ENCODE results near the gene LGALS9C.
A peak's percentile ranks its signal among the peaks of the same experiment; 100 is the strongest.
"Not testable (repeated sequence)": the region's sequence is repeated elsewhere in the genome, so short reads cannot be mapped to it uniquely, and the experiment has no call there.

LGALS9C gene

DNA sequence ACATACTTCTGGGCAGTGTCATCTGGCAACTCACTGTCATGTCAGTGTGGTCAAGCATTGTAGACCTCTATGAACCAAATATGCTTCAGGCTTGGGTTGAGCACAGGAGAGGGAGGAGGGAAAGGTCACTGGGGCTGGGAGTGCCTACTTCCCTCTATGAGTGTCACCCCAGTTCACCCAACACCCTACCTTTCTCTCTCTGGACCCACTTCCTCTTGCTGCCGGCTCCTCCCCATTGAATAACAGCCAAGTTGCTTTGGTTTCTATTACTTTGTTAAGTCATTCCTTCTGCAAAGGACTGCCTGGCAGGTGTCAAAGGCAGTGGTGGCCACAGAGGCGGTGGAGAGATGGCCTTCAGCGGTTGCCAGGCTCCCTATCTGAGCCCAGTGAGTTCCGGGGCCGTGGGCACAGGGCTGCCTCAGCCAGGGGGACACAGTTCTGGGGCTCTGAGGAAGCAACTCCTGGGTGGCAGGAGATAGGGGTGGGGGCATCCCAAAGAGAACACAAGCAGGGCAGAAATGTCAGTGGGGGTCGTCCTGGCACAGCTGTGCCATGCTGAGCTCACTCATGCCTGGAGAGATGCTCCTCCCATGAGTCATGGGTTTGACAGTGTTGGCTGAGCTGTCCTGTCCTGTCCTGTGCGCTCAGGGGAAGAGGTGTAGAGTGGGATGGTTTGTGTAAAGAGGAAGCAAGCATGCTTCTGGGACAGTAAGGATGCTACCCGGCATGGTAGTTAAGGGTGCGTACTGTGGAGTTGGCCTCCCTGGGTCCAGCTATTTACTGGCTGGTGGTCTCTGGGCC, at the start of gene LGALS9C:
Gene LGALS9C, plus strand, starts transcription at position 282 of the 801 bp plus-strand sequence. Its CDS starts 66 bp downstream, at position 348.
- DNase-seq (ENCODE audit: low read depth) = peak; percentile 31

DNA sequence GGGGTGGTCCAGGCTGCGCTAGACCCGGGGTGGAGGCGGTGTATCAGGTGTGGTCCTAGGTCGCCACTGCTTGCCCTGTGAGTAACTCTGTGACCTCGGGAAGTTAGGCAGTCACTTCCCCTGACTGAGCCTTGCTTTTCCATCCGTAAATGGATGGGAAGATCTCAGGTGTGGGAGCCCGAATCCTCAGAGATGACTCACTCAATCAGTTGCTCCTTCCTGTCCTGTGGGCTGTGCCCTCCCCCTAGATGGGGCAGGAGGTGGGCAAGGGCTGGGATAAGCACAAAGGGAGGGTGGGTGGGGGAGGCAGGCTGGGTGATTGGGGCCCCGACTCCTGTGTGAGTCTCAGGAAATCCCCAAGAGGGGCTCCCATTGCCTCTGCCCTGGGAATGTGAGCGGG, 44.4 kb upstream of the LGALS9C start:
- not testable (repeated sequence) for DNase-seq (ENCODE audit: low read depth)

DNA sequence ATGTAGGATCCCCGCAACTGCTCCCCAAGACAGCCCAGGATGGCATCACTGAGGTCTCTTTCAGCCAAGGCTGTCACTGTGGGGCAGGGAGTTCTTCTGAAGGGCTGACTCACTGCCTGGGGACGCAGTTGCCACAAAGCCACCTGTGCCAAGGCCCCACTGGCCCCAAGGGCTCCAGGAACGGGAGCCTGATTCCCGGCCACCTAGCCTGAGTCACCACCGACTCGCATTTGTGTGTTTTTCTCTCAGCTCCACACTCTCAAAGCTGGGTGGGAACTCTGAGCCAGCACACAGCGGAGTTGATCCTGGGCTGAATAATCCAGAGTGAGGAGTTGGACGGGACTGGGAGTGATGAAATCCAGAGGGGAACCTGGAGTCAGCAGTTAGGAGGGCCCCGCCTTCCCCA, 37.1 kb upstream of the LGALS9C start:
- DNase-seq (ENCODE audit: low read depth) = not testable (repeated sequence)

DNA sequence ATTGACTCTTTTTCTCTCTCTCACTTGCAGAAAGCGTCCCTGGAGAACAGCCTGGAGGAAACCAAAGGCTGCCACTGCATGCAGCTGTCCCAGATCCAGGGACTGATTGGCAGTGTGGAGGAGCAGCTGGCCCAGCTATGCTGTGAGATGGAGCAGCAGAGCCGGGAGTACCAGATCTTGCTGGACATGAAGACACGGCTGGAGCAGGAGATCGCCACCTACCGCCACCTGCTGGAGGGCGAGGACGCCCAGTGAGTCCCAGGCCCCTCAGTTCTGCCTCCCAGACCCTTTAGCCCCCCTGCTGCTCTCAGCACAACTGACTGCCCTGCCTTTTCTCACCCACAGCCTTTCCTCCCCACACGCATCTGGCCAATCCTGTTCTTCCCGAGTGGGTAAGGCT, 34.5 kb upstream of the LGALS9C start:
- not testable (repeated sequence) for DNase-seq (ENCODE audit: low read depth)

DNA sequence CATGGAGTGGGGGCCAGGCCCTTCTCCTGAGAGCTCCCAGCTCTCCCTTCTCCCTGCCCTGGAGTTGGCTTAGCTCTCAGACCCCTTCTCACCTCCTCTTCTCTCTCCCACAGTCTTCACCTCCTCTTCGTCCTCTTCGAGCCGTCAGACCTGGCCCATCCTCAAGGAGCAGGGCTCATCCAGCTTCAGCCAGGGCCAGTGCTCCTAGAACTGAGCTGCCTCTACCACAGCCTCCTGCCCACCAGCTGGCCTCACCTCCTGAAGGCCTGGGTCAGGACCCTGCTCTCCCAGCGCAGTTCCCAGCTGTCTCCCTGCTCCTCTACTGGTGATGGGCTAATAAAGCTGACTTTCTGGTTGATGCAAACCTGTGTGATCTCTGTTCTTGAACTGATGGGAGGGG, 34.1 kb upstream of the LGALS9C start:
- DNase-seq (ENCODE audit: low read depth) = not testable (repeated sequence)

DNA sequence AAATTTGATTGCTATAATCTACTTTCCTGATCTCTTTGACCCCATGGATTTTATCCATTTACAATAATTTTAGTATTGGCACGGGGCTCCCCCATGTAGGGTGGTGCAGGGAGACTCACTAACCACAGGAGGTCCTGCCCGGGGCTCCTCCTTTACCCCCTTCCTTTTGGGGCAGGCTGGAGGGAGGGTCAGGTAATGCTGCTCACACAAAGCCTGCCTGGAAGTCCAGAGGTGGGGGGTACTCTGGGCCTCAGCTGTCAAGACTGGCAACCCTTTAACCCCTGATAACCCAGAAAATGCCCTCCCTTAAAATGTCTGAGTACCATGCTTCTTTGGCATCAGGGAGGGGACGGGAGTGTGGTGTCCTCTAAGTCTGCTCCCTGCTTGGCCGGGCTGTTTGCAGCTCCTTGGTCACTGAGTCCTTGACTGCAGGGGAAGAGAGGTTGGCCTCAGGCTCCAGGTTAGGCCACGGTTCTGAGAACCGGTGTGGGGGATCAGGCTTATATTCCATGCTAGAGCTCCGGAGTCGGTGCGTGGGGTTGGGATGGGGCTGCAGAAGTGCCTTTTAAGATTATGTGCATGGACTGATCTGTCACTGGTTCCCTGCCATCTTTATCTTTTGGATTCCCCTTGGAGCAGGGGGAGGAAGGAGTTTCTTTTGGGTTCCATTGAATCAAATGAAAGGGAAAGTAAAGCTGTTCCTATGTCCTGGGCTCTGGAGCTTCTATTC, 28.9 kb upstream of the LGALS9C start:
- DNase-seq (ENCODE audit: low read depth) = not testable (repeated sequence)

DNA sequence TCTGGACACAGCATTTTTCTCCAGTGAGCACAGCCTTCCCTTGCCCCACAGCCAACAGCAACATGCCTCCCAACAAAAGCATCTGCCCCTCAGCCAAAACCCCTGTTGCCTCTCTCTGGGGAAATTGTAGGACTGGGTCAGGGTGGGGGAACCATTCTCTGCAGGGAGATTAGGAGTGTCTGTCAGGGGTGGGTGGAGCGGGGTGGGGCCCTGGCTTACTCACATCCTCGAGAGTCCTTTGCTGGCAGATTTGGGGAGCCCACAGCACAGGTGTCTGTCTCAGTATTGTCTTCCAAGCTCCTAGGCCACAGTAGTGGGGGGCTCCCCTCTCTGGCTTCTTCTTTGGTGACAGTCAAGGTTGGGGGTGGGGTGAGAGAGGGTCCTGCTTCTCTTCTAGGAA, 28.3 kb upstream of the LGALS9C start:
- DNase-seq (ENCODE audit: low read depth) = not testable (repeated sequence)

DNA sequence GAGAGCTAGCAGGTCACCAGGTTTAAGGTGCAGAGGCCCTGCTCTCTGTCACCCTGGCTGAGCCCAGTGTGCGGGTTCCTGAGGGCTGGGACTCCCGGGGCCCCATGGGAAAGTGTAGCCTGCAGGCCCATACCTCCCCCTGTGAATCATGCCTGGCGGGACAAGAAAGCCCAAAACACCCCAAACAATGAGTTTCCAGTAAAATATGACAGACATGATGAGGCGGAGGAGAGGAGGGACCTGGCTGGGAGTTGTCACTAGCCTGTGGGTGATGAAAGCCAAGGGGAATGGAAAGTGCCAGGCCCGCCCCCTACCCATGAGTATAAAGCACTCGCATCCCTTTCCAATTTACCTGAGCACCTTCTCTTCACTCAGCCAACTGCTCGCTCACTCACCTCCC, 26.8 kb upstream of the LGALS9C start:
- not testable (repeated sequence) for DNase-seq (ENCODE audit: low read depth)

DNA sequence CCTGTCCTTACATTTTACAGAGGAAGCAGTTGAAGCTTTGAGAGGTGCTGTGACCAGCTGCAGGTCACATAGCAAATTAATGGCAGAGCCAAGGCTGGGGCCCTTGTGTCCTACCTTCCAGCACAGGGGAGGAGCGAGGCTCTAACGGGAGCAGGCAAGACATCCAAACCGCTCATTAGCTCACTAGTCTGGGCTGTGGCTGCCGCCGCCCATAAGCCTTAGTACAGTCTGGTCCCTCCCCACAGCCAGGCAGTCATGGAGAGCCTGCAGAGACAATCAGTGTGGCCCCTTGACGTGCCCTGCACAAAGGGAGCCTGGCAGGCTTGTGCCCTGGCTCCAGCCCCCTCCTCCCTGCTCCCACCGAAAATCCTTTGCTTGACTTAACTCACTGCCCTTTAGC, 25.6 kb upstream of the LGALS9C start:
- not testable (repeated sequence) for DNase-seq (ENCODE audit: low read depth)

DNA sequence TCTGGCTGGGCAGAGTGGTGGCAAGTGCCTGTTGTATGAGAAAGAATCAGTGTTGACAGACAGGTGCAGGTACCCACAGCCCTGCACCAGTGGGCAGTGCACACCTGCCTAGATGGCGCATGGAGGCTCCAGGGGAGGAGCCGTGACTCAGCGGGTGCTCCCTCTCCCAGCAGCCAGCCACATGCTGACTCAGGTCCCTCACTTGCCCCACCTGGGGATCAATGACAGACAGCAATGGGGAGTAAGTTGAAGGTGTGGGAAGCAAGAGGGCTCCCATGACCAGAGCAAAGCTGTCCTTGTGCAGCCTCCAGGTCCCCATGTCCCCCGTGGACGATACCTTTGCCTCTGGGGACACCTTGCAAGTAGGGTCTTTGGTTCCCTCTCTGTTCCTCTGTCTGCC, 24.6 kb upstream of the LGALS9C start:
- not testable (repeated sequence) for DNase-seq (ENCODE audit: low read depth)

DNA sequence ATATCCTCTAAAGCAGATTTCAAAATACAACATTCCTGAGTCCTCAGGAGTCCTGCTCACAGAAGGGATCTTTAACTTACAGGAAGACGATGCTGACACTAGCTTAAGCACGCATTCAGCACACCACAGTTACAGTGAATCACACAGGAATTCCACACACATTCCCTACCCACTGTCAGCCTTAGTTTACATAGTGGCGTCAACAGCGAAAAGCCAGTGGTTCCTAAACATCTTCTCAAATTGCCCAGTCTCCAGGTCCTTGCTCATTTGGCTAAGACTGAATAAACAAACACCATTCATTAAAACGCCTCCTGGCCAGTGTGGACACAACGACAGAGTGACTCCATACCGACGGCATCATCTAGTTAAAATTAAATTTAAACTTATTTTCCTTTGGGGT, 17.6 kb upstream of the LGALS9C start:
- not testable (repeated sequence) for DNase-seq (ENCODE audit: low read depth)

DNA sequence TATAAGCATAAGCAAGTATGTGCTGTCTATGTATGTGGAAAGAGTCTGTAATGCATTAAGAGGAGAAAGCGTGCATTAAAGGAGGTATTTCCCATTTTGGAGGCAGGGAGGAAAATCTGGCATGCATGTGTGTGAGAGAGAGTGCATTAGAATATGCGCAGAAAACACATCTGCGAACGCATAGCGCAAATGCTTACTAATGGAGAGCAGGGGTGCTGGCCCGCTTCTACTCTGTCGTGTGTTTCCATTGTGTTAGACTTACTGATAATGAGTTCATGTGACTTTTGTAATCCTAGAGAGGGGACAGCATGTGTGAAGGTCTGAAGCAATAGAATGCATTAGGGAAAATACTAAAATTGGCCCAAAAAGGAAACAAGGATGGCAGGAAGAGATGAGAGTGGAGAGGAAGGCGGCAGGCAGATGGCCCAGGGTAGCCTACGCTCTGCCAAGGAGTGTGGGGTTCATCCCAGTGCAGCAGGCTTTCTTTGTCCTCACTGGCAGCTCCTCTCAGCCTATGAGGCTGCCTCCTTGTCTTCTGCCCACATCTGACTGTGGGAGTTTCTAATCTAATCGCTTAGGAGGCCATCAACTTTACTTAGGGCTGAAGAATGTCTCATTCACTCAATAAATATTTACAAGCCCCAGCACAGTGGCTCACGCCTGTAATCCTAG, 12.6 kb upstream of the LGALS9C start:
- DNase-seq (ENCODE audit: low read depth) = not testable (repeated sequence)

DNA sequence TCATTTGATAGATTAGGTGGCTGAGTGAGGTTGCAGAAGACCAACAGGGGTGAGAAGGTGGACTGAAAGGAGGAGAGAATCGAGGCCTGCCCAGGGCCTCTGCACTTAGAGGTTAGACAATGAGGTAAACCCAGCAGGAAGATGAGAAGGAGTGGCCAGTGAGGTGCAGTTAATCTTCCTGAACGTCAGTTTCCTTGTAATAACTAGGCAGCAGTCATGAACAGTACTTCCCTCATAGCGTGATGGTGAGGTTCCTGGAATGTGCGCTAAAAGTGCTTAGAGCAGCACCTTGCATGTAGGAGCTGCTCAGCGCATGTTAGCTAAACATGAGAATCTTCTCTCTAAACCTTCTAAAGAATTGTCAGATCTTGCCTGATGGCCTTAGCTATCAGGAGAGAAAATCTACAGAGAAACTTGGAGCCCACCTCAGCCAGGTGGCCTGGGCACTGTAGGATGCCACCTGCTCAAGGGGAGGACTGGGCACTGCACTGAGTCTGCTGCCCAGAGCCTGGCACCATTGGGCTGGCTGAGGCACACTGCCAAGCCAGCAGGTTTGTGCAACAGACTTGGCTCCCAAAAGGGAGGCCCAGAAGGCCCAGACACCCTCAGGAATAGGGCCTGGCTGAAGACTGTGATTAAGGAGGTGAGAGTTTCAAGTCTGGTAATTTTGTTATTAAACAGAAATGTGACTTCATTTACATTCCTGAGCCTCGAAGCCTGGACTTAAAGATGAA, 10.2 kb upstream of the LGALS9C start:
- not testable (repeated sequence) for DNase-seq (ENCODE audit: low read depth)

DNA sequence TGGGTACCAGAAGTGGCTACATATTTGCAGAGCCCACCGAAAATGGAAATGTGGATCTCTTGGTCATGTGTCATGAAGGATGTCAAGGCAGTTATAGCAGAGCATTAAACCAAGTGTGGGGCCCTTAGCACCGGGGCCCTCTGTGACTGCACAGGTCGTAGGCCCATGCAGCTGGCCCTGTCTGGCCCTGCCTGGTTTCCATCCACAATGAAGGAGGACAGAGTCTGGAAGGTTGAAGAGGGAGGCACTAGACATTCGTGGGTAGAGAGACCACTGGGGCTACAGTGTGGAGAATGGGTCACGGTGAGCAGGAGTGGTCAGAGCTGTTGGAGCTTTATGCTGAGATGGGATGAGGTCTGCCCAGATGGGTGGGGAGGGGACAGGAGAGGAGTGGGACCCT, 9.6 kb upstream of the LGALS9C start:
- DNase-seq (ENCODE audit: low read depth) = not testable (repeated sequence)

DNA sequence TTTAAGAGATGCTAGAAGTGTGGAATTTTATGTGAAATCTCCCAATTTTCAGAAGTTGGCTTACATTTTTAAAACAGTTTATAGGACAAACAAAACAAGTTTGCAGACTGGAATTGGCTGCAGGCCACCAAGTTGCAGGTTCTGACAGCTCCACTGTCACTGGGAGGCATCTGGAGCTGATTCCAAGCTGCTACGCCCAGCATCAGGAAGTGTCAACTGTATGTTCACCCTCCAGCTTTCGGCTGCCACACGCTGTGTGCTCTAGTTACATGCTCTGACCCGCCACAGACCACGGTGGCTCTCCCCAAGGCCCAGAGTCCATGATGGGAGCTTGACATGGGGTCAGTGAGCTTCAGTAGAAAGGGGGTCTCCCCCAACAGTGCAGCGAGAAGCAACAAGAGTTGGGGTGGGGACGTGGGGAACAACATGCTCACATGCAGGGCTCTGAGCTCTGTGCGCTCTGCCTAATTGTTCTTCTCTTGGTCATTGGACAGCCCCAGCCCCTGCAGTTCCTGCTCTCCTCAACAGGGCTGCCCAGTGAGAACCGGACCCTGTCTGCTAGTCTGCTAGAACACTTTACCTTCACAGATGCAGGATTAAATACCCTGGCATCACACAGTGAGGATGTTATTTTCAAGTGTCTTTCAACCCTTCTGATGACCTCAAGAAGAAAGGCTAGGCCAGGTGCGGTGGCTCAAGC, 8.0 kb upstream of the LGALS9C start:
- not testable (repeated sequence) for DNase-seq (ENCODE audit: low read depth)

DNA sequence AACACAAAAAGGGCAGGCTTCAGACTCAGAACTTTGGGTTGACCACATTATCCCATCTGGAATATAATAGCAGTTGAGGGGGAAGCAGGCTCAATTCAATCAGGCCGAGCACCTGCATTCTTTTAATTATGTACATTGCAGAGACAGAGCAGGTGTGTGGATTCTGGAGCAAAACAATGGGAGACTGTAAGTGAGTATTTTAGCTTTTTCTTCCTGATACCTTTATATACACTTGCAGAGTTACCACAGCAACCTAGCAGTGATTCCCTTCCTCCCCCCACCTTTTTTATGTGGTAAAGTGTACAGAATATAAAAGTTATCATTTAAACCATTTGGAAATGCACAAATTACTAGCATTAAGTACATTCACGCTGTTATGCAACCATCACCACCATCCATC, 6.8 kb upstream of the LGALS9C start:
- not testable (repeated sequence) for DNase-seq (ENCODE audit: low read depth)

DNA sequence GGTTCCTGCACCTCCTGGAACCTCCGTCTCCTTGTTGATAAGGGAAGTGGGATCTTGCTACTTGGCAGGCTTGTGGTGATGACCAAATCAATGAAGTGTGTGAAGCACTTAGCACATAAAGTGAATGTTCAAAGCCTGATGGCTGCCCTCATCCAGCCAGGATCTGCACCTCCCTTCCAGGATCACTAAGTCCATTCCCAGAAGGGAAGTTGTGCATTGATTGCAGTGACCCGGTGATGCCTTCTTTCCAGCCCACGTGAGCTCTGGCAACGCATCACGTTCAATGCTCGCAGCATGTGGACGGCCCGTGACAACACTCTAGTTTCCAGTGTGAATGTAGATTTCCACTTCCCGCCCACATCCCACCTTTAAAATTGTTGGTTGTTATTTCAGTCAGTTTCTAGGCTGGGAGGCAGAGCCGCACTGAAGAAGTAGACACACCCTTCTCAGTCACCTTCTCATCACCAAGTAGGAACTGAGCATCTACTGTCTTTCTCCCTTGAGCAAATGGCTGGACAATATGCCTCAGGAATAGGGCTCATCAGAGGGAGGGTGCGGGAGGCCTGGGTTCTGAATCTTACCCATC, 6.2 kb upstream of the LGALS9C start:
- DNase-seq (ENCODE audit: low read depth) = not testable (repeated sequence)

DNA sequence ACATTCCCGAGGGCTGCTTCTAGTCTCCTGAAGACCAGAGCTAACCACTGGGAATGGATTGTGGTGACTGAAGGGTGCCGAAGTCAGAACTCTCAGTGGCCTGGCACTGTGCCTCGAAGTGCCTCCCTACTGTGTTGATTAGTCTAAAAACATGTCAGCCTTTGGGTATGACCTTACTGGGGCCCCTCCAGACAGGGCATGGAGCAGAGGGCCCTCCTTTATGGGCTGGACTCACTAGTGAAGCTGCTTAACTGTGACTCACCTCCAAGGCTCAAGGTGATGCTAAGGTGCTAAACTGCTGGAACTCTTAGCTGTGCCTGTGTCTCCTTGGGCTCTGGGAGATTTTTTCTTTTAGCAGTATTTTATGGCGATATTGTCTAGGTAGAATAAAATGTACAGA, 2.6 kb upstream of the LGALS9C start:
- not testable (repeated sequence) for DNase-seq (ENCODE audit: low read depth)

DNA sequence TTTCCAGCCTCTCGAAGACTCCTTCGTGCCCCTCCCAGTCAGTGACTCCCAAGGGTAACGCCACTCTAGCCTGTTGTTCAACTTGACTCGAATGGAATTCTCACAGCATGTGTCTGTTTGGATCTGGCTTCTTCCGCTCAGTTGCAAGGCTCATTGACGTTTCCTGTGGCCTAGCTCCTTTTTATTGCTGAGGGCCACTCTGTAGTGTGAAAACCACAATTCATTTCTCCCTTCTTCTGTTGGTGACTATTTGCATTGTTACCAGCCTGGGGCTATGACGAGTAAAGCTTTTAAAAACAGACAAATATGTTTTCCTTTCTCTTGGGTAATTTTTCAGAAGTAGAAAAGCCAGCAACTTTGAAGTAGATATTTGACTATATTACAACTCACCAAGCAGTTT, 1.8 kb upstream of the LGALS9C start:
- DNase-seq (ENCODE audit: low read depth) = not testable (repeated sequence)

DNA sequence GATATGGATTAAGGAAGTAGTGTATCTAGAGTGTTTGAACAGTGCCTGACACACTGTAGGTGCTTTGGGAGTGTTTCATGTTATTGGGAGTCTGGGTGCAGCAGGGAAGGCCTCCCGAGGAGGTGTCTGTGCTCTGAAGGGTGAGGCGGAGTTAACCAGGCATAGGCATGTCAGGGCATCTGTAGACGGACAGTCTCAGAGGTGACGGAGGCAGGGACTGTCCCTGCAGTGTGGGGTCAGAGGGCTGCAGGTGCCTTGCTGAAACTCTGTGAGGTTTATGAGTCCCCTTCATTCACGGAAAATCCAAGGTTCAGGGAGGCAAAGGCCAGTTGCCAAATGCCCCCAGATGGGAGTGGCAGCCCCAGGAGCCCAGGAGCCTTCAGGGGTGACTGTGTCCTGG, 778 bp downstream of the LGALS9C start:
- DNase-seq (ENCODE audit: low read depth) = not testable (repeated sequence)

DNA sequence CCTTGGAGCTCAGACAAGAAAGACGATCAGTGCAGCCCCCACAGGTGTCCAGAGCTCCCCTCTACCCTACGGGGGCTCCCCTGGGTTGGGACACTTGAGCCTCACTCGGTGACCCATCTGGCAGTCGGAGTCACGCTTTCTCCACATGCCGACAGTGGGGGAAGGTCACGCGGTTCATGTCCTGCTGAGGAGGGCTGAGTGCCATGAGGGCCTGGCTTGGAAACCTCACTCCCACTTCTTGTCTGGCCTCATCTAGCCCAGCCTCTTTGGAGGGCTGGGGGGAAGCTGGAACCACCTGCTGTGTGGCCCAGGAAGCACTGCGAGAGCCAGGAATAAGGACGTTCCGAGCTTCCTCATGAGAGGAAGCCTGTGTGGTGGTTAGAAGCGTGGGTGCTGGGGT, 1.8 kb downstream of the LGALS9C start:
- not testable (repeated sequence) for DNase-seq (ENCODE audit: low read depth)
